Suprapubic skin (tissue), 4 donors: ENCODE results near the gene RPS6KA1. TPM values are rescaled to one million over a fixed set of nuclear protein-coding genes. Genes with fewer than 3 reads are reported as not detected.

Experiments used
- DNase-seq, 2 donors: peaks; one replicate each; pipeline ENCODE4 v3.0.0-alpha.2; 2019; ENCODE audit warnings: low spot score in 2 of 2
- H3K27ac ChIP-seq: fragments of 200-600 bp; sonication (generic); one replicate; pipeline ENCODE4 v1.5.1; 2019
- H3K27me3 ChIP-seq: fragments of 200-600 bp; sonication (generic); one replicate; pipeline ENCODE4 v1.5.1; 2019
- H3K36me3 ChIP-seq: fragments of 200-600 bp; sonication (generic); one replicate; pipeline ENCODE4 v1.5.1; 2019
- H3K4me1 ChIP-seq: fragments of 200-600 bp; sonication (generic); one replicate; pipeline ENCODE4 v1.5.1; 2019
- H3K4me3 ChIP-seq: fragments of 200-600 bp; sonication (generic); one replicate; pipeline ENCODE4 v1.5.1; 2019; ENCODE audit warnings: mild to moderate bottlenecking
- H3K9me3 ChIP-seq: fragments of 200-600 bp; sonication (generic); one replicate; pipeline ENCODE4 v1.5.1; 2019
- CTCF ChIP-seq, 2 donors: fragments of 200-600 bp in 1 of 2; fragments of 450-650 bp in 1 of 2; sonication (generic) in 1 of 2; IDR thresholded peaks; one replicate each; pipeline ENCODE4 v1.5.1; 2016 to 2019; ENCODE audit warnings: antibody characterized with exemption in 2 of 2, mild to moderate bottlenecking in 1 of 2, moderate library complexity in 1 of 2
- EP300 ChIP-seq: sonication (generic); formaldehyde crosslinking; IDR thresholded peaks from one replicate; pipeline ENCODE4 v1.6.1; 2017; ENCODE audit warnings: antibody characterized with exemption
- POLR2A ChIP-seq, 2 donors: fragments of 450-650 bp; IDR thresholded peaks; one replicate each; pipeline ENCODE4 v1.6.1; 2017; ENCODE audit warnings: antibody characterized with exemption in 2 of 2, mild to moderate bottlenecking in 2 of 2, moderate library complexity in 2 of 2
- POLR2AphosphoS5 ChIP-seq, 3 donors: sonication (generic); formaldehyde crosslinking; IDR thresholded peaks; one replicate each; pipeline ENCODE4 v1.6.1; 2017; ENCODE audit warnings: antibody characterized with exemption in 3 of 3
- WGBS: methylation state at CpG from one replicate; pipeline ENCODE4 v1.1.5; 2018; 5-methylcytosine and 5-hydroxymethylcytosine counted together
- total RNA-seq, 4 donors: library from RNA; depleted of rRNA; stranded (reverse); fragments of >200 nt; gene quantifications; one replicate each; pipeline ENCODE4 v1.1.0, GENCODE V29; 2016

RPS6KA1 gene
- total RNA-seq, 4 donors from 2014 or later: 37.8 to 50.9 (median 43.7) TPM

GRCh38 chr1:26530895-26531598, 1.5 kb downstream of the RPS6KA1 start:
- no peaks in the 10 kb centered on the region for H3K36me3 ChIP-seq
- 46% methylated on average over 6 of the region's 9 CpGs for WGBS
- no peak for TF ChIP-seq POLR2AphosphoS5 (IDR thresholded peaks at IDR 0.05)
- no peak for TF ChIP-seq EP300
- TF ChIP-seq CTCF (IDR thresholded peaks at IDR 0.05): peak in 1 of 2 donors; percentile 38
- no peaks in the 10 kb centered on the region for H3K27me3 ChIP-seq
- H3K4me3 ChIP-seq: peak overlapping the region; percentile 89
- DNase-seq: no peak
- no peaks in the 10 kb centered on the region for H3K9me3 ChIP-seq
- peak overlapping the region; percentile 86 for H3K27ac ChIP-seq
- peaks cover 36% of the 10 kb centered on the region for H3K4me1 ChIP-seq

GRCh38 chr1:26531651-26532131, 2.1 kb downstream of the RPS6KA1 start:
- no peak for TF ChIP-seq EP300
- TF ChIP-seq POLR2AphosphoS5 (IDR thresholded peaks at IDR 0.05): no peak
- TF ChIP-seq CTCF (IDR thresholded peaks at IDR 0.05): no peak
- TF ChIP-seq POLR2A (IDR thresholded peaks at IDR 0.05): no peak
- Histone ChIP-seq H3K36me3 (peaks cover under 1% of the 10 kb centered on the region), H3K4me3 (peak overlapping the region; percentile 89), H3K27ac (peak overlapping the region; percentile 86), H3K27me3 (no peaks in the 10 kb centered on the region), H3K4me1 (peaks cover 36% of the 10 kb centered on the region), H3K9me3 (no peaks in the 10 kb centered on the region)
- no peak for DNase-seq
- 60% methylated on average over 3 of the region's 12 CpGs for WGBS

GRCh38 chr1:26533951-26534509, 4.5 kb downstream of the RPS6KA1 start:
- Histone ChIP-seq H3K4me1 (peaks cover 38% of the 10 kb centered on the region), H3K36me3 (peaks cover 9% of the 10 kb centered on the region), H3K9me3 (no peaks in the 10 kb centered on the region), H3K27me3 (no peaks in the 10 kb centered on the region), H3K4me3 (no peak overlapping the region), H3K27ac (no peak overlapping the region)
- no peak for TF ChIP-seq POLR2A (IDR thresholded peaks at IDR 0.05)
- no peak for TF ChIP-seq POLR2AphosphoS5 (IDR thresholded peaks at IDR 0.05)
- TF ChIP-seq EP300: no peak
- no peak for TF ChIP-seq CTCF (IDR thresholded peaks at IDR 0.05)
- no peak for DNase-seq
- WGBS: 78% methylated on average over 4 of the region's 5 CpGs

GRCh38 chr1:26535201-26535600, 5.6 kb downstream of the RPS6KA1 start:
- Histone ChIP-seq H3K4me3 (no peak overlapping the region), H3K36me3 (peaks cover 9% of the 10 kb centered on the region), H3K27me3 (no peaks in the 10 kb centered on the region), H3K27ac (no peak overlapping the region), H3K9me3 (no peaks in the 10 kb centered on the region), H3K4me1 (peaks cover 44% of the 10 kb centered on the region)
- TF ChIP-seq CTCF (IDR thresholded peaks at IDR 0.05): no peak
- 23% methylated on average over 1 of the region's 1 CpG for WGBS
- no peak for DNase-seq

GRCh38 chr1:26536081-26536480, 6.5 kb downstream of the RPS6KA1 start:
- Histone ChIP-seq H3K4me1 (peaks cover 37% of the 10 kb centered on the region), H3K27ac (no peak overlapping the region), H3K9me3 (no peaks in the 10 kb centered on the region), H3K27me3 (no peaks in the 10 kb centered on the region), H3K4me3 (no peak overlapping the region), H3K36me3 (peaks cover 9% of the 10 kb centered on the region)
- TF ChIP-seq EP300: no peak
- no peak for TF ChIP-seq POLR2A (IDR thresholded peaks at IDR 0.05)
- TF ChIP-seq POLR2AphosphoS5 (IDR thresholded peaks at IDR 0.05): no peak
- no peak for TF ChIP-seq CTCF (IDR thresholded peaks at IDR 0.05)
- 75% methylated on average over 5 of the region's 5 CpGs for WGBS
- DNase-seq: no peak
